ENCODE data around the gene WDR36. TPM values are rescaled to one million over a fixed set of nuclear protein-coding genes. Genes with fewer than 3 reads are reported as not detected.

WDR36 gene
- total and polyA plus RNA-seq, 2 of the 13 experiments (the other 11 are each of a cell fraction or from before 2014, with no cell fraction given) = 18.2 to 40.6 TPM

DNA sequence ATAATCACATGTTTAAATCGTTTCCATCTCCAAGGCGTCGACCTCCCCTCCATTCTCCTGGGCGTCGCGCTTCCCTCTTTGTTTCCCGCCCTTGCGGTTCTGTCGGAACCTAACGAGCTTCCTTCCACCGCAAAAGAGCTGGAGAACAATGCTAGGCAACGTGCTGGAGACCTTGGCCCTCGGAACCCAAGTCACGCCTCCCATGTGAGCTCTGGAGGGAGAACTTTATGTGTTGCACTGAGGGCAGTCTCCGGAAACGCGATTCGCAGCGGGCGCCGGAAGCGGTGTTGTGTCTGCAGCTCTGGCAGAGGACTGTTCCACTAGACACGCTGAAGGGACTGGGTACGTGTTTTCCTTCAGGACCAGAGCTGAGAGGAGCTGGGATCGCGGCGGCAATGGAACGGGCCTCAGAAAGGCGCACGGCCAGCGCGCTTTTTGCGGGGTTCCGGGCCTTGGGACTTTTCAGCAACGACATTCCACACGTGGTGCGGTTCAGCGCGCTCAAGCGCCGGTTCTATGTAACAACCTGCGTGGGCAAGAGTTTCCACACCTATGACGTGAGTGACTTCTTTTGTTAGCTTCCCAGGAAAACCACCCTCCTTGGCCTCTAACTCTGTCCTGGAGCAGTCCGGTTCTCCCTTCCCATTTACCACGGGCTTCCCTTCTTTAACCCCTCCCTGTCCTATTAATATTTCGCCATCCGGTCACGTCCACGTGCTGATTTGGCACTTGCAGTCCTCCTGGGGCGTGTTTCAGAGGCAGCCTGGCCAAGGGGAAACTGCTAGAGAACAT lies at the start of gene WDR36 (continued):
- no peak for TF ChIP-seq ZNF207 (IDR thresholded peaks at IDR 0.05; ENCODE audit: borderline replicate concordance)
- TF ChIP-seq NCOA5 (CRISPR knock-in tag; IDR thresholded peaks at IDR 0.05) = no peak
- TF ChIP-seq ZNF292 (CRISPR knock-in tag; IDR thresholded peaks at IDR 0.05; ENCODE audit: borderline replicate concordance, low read depth) = peak; percentile 79; the same call in 1 of the 2 replicates
- TF ChIP-seq SMARCC2 (IDR thresholded peaks at IDR 0.05) = no peak
- TF ChIP-seq FOXO1 (CRISPR knock-in tag; IDR thresholded peaks at IDR 0.05) = peak; percentile 85
- peak; percentile 96 for TF ChIP-seq ZNF350 (CRISPR knock-in tag; IDR thresholded peaks at IDR 0.05; ENCODE audit: borderline replicate concordance, low read depth)
- no peak for TF ChIP-seq HNRNPH1 (optimal IDR thresholded peaks at IDR 0.05; ENCODE audit: low read depth, low read length)
- TF ChIP-seq, protein P1, sequence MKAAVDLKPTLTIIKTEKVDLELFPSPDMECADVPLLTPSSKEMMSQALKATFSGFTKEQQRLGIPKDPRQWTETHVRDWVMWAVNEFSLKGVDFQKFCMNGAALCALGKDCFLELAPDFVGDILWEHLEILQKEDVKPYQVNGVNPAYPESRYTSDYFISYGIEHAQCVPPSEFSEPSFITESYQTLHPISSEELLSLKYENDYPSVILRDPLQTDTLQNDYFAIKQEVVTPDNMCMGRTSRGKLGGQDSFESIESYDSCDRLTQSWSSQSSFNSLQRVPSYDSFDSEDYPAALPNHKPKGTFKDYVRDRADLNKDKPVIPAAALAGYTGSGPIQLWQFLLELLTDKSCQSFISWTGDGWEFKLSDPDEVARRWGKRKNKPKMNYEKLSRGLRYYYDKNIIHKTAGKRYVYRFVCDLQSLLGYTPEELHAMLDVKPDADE (CRISPR knock-in tag; IDR thresholded peaks at IDR 0.05) = peak; percentile 91; the same call in 1 of the 2 replicates
- no peak; the same call in 1 of the 2 replicates for TF ChIP-seq SMC3 (IDR thresholded peaks at IDR 0.05; ENCODE audit: low read length)
- TF ChIP-seq, protein P2, sequence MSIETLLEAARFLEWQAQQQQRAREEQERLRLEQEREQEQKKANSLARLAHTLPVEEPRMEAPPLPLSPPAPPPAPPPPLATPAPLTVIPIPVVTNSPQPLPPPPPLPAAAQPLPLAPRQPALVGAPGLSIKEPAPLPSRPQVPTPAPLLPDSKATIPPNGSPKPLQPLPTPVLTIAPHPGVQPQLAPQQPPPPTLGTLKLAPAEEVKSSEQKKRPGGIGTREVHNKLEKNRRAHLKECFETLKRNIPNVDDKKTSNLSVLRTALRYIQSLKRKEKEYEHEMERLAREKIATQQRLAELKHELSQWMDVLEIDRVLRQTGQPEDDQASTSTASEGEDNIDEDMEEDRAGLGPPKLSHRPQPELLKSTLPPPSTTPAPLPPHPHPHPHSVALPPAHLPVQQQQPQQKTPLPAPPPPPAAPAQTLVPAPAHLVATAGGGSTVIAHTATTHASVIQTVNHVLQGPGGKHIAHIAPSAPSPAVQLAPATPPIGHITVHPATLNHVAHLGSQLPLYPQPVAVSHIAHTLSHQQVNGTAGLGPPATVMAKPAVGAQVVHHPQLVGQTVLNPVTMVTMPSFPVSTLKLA (IDR thresholded peaks at IDR 0.05) = peak; percentile 50; the same call in 1 of the 2 replicates
- TF ChIP-seq, protein P3, sequence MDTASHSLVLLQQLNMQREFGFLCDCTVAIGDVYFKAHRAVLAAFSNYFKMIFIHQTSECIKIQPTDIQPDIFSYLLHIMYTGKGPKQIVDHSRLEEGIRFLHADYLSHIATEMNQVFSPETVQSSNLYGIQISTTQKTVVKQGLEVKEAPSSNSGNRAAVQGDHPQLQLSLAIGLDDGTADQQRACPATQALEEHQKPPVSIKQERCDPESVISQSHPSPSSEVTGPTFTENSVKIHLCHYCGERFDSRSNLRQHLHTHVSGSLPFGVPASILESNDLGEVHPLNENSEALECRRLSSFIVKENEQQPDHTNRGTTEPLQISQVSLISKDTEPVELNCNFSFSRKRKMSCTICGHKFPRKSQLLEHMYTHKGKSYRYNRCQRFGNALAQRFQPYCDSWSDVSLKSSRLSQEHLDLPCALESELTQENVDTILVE (CRISPR knock-in tag; IDR thresholded peaks at IDR 0.05) = peak; percentile 96
- TF ChIP-seq KMT2A (CRISPR knock-in tag; IDR thresholded peaks at IDR 0.05) = peak; percentile 98
- TF ChIP-seq, protein P4, sequence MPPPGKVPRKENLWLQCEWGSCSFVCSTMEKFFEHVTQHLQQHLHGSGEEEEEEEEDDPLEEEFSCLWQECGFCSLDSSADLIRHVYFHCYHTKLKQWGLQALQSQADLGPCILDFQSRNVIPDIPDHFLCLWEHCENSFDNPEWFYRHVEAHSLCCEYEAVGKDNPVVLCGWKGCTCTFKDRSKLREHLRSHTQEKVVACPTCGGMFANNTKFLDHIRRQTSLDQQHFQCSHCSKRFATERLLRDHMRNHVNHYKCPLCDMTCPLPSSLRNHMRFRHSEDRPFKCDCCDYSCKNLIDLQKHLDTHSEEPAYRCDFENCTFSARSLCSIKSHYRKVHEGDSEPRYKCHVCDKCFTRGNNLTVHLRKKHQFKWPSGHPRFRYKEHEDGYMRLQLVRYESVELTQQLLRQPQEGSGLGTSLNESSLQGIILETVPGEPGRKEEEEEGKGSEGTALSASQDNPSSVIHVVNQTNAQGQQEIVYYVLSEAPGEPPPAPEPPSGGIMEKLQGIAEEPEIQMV (CRISPR knock-in tag; IDR thresholded peaks at IDR 0.05; ENCODE audit: low read depth) = peak; percentile 92
- no peak for TF ChIP-seq TBP (CRISPR knock-in tag; IDR thresholded peaks at IDR 0.05)
- TF ChIP-seq KLF16 (CRISPR knock-in tag; IDR thresholded peaks at IDR 0.05) = peak; percentile 87 to 98; a peak in 2 of 4 replicates
- peak; percentile 97 for TF ChIP-seq ZFP90 (CRISPR knock-in tag; IDR thresholded peaks at IDR 0.05; ENCODE audit: borderline replicate concordance)
- TF ChIP-seq, protein P5, sequence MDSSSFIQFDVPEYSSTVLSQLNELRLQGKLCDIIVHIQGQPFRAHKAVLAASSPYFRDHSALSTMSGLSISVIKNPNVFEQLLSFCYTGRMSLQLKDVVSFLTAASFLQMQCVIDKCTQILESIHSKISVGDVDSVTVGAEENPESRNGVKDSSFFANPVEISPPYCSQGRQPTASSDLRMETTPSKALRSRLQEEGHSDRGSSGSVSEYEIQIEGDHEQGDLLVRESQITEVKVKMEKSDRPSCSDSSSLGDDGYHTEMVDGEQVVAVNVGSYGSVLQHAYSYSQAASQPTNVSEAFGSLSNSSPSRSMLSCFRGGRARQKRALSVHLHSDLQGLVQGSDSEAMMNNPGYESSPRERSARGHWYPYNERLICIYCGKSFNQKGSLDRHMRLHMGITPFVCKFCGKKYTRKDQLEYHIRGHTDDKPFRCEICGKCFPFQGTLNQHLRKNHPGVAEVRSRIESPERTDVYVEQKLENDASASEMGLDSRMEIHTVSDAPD (CRISPR knock-in tag; IDR thresholded peaks at IDR 0.05) = peak; percentile 86
- TF ChIP-seq, protein P6, sequence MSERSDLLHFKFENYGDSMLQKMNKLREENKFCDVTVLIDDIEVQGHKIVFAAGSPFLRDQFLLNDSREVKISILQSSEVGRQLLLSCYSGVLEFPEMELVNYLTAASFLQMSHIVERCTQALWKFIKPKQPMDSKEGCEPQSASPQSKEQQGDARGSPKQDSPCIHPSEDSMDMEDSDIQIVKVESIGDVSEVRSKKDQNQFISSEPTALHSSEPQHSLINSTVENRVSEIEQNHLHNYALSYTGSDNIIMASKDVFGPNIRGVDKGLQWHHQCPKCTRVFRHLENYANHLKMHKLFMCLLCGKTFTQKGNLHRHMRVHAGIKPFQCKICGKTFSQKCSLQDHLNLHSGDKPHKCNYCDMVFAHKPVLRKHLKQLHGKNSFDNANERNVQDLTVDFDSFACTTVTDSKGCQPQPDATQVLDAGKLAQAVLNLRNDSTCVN (CRISPR knock-in tag; IDR thresholded peaks at IDR 0.05; ENCODE audit: borderline replicate concordance) = peak; percentile 91
- TF ChIP-seq ELF1 (CRISPR knock-in tag; IDR thresholded peaks at IDR 0.05) = peak; percentile 91
- TF ChIP-seq ZNF839 (CRISPR knock-in tag; IDR thresholded peaks at IDR 0.05; ENCODE audit: borderline replicate concordance) = 0 out of 2 replicates have a peak, but pooled peaks have one; percentile 57
- peak; percentile 95 for TF ChIP-seq NKX3-1 (CRISPR knock-in tag; IDR thresholded peaks at IDR 0.05)
